SU-DHL-6 (cell line): ENCODE data around the gene SIGLEC14.

Source experiments
- H2AFZ ChIP-seq: fragments of 200-600 bp; sonication (generic); 2 replicates; pipeline ENCODE4 v1.6.1; 2014; ENCODE audit warnings: low read depth, mild to moderate bottlenecking, moderate library complexity, mixed read lengths, antibody characterized with exemption, low read length; ENCODE audit not compliant: severe bottlenecking
- H3F3A ChIP-seq: fragments of 200-600 bp; shearing (Covaris generic); 2 replicates; pipeline ENCODE4 v1.6.0; 2016; ENCODE audit warnings: antibody characterized with exemption, mild to moderate bottlenecking; ENCODE audit not compliant: insufficient read depth
- H3K27ac ChIP-seq: fragments of 200-600 bp; sonication (generic); 2 replicates; pipeline ENCODE4 v1.5.1; 2016; ENCODE audit warnings: low read depth, mild to moderate bottlenecking, low read length, moderate library complexity, mixed read lengths
- H3K27me3 ChIP-seq: fragments of 200-600 bp; sonication (generic), shearing (Covaris generic); 2 replicates; pipeline ENCODE4 v1.6.0; 2014; ENCODE audit warnings: mild to moderate bottlenecking, low read length
- H3K36me3 ChIP-seq: fragments of 200-600 bp; sonication (generic); 2 replicates; pipeline ENCODE4 v1.6.1; 2014; ENCODE audit warnings: mild to moderate bottlenecking, low read length, mixed read lengths
- H3K4me2 ChIP-seq: fragments of 300-600, 200-600 bp; shearing (Covaris generic), sonication (generic); 2 replicates; pipeline ENCODE4 v1.6.0; 2014; ENCODE audit warnings: low read length, low read depth, mild to moderate bottlenecking; ENCODE audit not compliant: poor library complexity, severe bottlenecking
- H3K4me3 ChIP-seq: fragments of 200-600 bp; sonication (generic); 2 replicates; pipeline ENCODE4 v1.5.1; 2014; ENCODE audit warnings: antibody characterized with exemption, low read length, mild to moderate bottlenecking, mixed read lengths; ENCODE audit not compliant: insufficient read depth, poor library complexity, severe bottlenecking
- H3K79me2 ChIP-seq: fragments of 200-600 bp; sonication (generic); 2 replicates; pipeline ENCODE4 v1.6.1; 2014; ENCODE audit warnings: mild to moderate bottlenecking, low read length, moderate library complexity; ENCODE audit not compliant: insufficient read depth
- H3K9ac ChIP-seq: fragments of 200-600 bp; sonication (generic); 2 replicates; pipeline ENCODE4 v1.7.0; 2014; ENCODE audit warnings: mild to moderate bottlenecking, low read length
- H3K9me2 ChIP-seq: fragments of 200-600 bp; sonication (generic); replicated peaks from 2 replicates; pipeline ENCODE4 v1.6.1; 2014; ENCODE audit warnings: low read length; ENCODE audit not compliant: insufficient read depth
- H3K9me3 ChIP-seq: fragments of 200-600 bp; sonication (generic); 2 replicates; pipeline ENCODE4 v1.6.1; 2014; ENCODE audit warnings: low read length, mixed read lengths; ENCODE audit not compliant: insufficient read depth
- H4K20me1 ChIP-seq: fragments of 200-600 bp; sonication (generic); 2 replicates; pipeline ENCODE4 v1.6.1; 2014; ENCODE audit warnings: low read depth, mild to moderate bottlenecking, antibody characterized with exemption, low read length, moderate library complexity, mixed read lengths
- CTCF ChIP-seq: fragments of 200-600 bp; sonication (generic); IDR thresholded peaks from one replicate; pipeline ENCODE4 v1.5.1; 2017; ENCODE audit warnings: antibody characterized with exemption, mild to moderate bottlenecking, low read length, moderate library complexity; ENCODE audit not compliant: insufficient read depth, poor library complexity, severe bottlenecking
- EZH2phosphoT487 ChIP-seq: fragments of 200-600 bp; sonication (generic), shearing (Covaris generic); conservative IDR thresholded peaks from 2 replicates; pipeline ENCODE4 v1.6.1; 2018; ENCODE audit warnings: mild to moderate bottlenecking, antibody characterized with exemption, low read length, moderate library complexity, mixed read lengths

SIGLEC14 gene

GRCh38 chr19:51628153-51628939, 18.3 kb downstream of the SIGLEC14 start:
- Histone ChIP-seq H3K79me2 (no peaks in the 10 kb centered on the region), H3K36me3 (no peaks in the 10 kb centered on the region), H3F3A (no peaks in the 10 kb centered on the region), H3K9me3 (no peaks in the 10 kb centered on the region), H3K9me2 (no peaks in the 10 kb centered on the region), H3K4me2 (no peak overlapping the region), H3K4me3 (no peak overlapping the region), H3K27ac (no peak overlapping the region), H3K27me3 (no peaks in the 10 kb centered on the region), H3K9ac (no peak overlapping the region), H4K20me1 (no peaks in the 10 kb centered on the region), H2AFZ (no peak overlapping the region)
- TF ChIP-seq EZH2phosphoT487 (no peak), CTCF (no peak)

GRCh38 chr19:51627491-51628138, 19.0 kb downstream of the SIGLEC14 start:
- Histone ChIP-seq H3K27me3 (no peaks in the 10 kb centered on the region), H3K36me3 (no peaks in the 10 kb centered on the region), H3K9ac (no peak overlapping the region), H2AFZ (no peak overlapping the region), H3K4me2 (no peak overlapping the region), H3K9me2 (no peaks in the 10 kb centered on the region), H4K20me1 (no peaks in the 10 kb centered on the region), H3K4me3 (no peak overlapping the region), H3K79me2 (no peaks in the 10 kb centered on the region), H3K27ac (no peak overlapping the region), H3K9me3 (no peaks in the 10 kb centered on the region), H3F3A (no peaks in the 10 kb centered on the region)
- no peak for TF ChIP-seq CTCF
- TF ChIP-seq EZH2phosphoT487: no peak

- Histone ChIP-seq H3K36me3 (no peaks in the 10 kb centered on the region), H3K27me3 (no peaks in the 10 kb centered on the region), H3K9ac (no peak overlapping the region), H3K4me2 (no peak overlapping the region), H3K27ac (no peak overlapping the region), H4K20me1 (no peaks in the 10 kb centered on the region), H2AFZ (no peak overlapping the region), H3K9me2 (no peaks in the 10 kb centered on the region), H3K79me2 (no peaks in the 10 kb centered on the region), H3K9me3 (no peaks in the 10 kb centered on the region), H3K4me3 (no peak overlapping the region), H3F3A (no peaks in the 10 kb centered on the region)
- no peak for TF ChIP-seq EZH2phosphoT487
- TF ChIP-seq CTCF: no peak
Measured at GRCh38 chr19:51626675-51627074, 19.9 kb downstream of the SIGLEC14 start.
